ES-I3 (cell line): ENCODE results near the gene MAP1B.
"Not testable (repeated sequence)": the region's sequence is repeated elsewhere in the genome, so short reads cannot be mapped to it uniquely, and the experiment has no call there.

Experiments
- H3K36me3 ChIP-seq: 2 replicates; pipeline ENCODE4 v1.6.1; 2013; ENCODE audit warnings: mild to moderate bottlenecking, low read length, control low read depth, moderate library complexity; ENCODE audit not compliant: insufficient read depth
- H3K4me1 ChIP-seq: 2 replicates; pipeline ENCODE4 v1.6.1; 2013; ENCODE audit warnings: mild to moderate bottlenecking, control low read depth, low read length; ENCODE audit not compliant: insufficient read depth
- H3K9ac ChIP-seq: 2 replicates; pipeline ENCODE4 v1.6.1; 2013; ENCODE audit warnings: low read depth, mild to moderate bottlenecking, low read length, moderate library complexity
- H3K9me3 ChIP-seq: 2 replicates; pipeline ENCODE4 v1.6.1; 2013; ENCODE audit warnings: mild to moderate bottlenecking, low read length, moderate library complexity; ENCODE audit not compliant: control insufficient read depth, insufficient read depth

The MAP1B gene

DNA sequence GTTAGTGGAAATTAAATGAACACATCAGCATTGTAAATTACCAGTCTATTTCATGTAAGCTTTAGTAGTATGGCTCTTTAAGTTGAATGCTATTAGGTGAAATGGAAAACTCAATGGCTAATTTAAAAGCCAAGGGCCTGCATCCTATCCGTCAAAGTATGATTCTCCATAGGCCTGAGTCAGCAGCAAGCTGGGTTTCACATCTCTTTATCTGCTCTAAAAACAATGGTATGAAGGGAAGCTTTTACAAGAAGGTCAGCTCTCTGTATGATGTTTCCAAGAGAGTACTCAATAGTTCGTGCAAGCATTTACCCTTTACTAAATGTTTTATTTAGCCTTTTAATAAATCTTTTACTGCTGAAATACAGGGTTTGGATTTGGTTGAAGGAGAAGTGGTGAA, 62.8 kb downstream of the MAP1B start:
- Histone ChIP-seq H3K4me1 (peaks cover 27% of the 10 kb centered on the region), H3K9me3 (no peaks in the 10 kb centered on the region), H3K36me3 (no peaks in the 10 kb centered on the region; the same call in 1 of the 2 replicates), H3K9ac (no peak overlapping the region)

DNA sequence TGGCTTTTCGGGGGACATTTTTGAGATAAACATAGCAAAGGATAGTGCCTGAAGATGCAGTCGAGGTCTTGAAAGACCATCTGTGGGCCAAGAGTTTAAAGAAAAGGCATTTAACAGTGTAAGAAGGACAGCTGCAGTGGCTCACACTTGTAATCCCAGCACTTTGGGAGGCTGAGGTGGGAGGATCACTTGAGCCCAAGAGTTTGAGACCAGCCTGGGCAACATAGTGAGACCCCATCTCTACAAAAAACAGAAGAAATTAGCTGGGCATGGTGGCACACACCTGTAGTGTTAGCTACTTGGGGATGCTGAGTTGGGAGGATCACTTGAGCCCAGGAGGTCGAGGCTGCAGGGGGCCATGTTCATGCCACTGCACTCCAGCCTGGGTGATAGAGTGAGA, 63.9 kb downstream of the MAP1B start:
- H3K4me1 ChIP-seq: peaks cover 18% of the 10 kb centered on the region
- not testable (repeated sequence) for H3K36me3 ChIP-seq, H3K9ac ChIP-seq, H3K9me3 ChIP-seq

DNA sequence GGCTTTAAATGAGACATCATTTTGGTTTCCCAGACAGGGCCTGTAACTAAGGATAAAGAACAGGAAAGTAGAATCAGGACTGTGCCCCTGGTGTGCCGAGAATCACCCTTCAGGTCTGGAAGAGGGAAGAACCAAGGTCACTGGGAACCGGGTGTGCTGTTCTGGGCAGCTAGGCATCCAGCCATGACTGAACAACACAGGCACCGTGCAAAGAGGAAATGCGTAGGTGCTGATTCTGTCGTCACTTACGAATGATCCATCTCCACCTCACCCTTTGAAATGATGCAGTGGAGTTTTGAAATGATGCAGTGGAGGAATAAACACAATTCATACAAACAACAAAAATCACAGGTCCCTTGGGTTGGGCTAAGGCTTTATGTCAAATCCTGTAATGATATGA, 64.4 kb downstream of the MAP1B start:
- Histone ChIP-seq H3K9ac (no peak overlapping the region), H3K4me1 (peaks cover 16% of the 10 kb centered on the region), H3K36me3 (no peaks in the 10 kb centered on the region; the same call in 1 of the 2 replicates), H3K9me3 (no peaks in the 10 kb centered on the region)

DNA sequence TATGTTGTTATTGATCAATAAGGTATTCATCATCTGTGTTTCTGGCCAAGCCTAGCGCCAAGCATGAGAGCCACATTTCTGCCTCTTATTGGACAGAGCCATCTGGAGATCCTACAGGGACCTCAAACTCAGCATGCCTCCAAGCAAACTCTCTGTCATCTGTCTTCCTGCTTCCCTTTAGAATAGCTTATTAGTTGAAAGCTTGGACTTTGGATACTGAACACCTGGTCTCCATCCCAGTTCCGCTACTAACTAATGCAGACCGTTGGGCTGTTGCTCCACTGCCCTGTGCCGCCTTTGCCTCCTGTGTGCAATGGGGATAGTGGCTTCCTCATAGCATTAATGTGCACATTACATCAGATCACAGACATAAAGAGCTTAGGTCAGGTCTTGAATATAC, 65.5 kb downstream of the MAP1B start:
- no peaks in the 10 kb centered on the region for H3K9me3 ChIP-seq
- peaks cover 13% of the 10 kb centered on the region for H3K4me1 ChIP-seq
- H3K36me3 ChIP-seq: no peaks in the 10 kb centered on the region; the same call in 1 of the 2 replicates
- H3K9ac ChIP-seq: no peak overlapping the region

DNA sequence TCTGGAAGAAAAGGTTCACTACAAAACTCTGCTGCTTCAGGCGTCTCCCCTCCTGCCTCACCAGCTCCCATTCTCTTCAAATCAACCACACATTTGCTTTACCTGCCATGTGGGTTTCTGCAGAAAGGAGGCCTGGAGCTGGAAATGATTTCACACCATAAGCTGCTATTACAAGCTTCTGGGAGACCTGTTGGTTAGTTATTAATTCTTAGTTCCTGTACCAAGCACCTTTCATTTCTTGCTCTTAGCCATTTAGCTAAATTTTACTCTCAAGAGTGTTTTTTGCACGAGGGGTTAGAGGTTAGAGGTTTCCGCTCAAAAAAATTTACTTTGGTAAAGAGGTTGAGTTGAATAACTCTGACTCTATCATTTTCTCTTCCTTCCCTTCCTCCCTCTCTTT, 70.3 kb downstream of the MAP1B start:
- no peaks in the 10 kb centered on the region for H3K36me3 ChIP-seq
- H3K9ac ChIP-seq: no peak overlapping the region
- H3K4me1 ChIP-seq: peaks cover 3% of the 10 kb centered on the region
- no peaks in the 10 kb centered on the region for H3K9me3 ChIP-seq

DNA sequence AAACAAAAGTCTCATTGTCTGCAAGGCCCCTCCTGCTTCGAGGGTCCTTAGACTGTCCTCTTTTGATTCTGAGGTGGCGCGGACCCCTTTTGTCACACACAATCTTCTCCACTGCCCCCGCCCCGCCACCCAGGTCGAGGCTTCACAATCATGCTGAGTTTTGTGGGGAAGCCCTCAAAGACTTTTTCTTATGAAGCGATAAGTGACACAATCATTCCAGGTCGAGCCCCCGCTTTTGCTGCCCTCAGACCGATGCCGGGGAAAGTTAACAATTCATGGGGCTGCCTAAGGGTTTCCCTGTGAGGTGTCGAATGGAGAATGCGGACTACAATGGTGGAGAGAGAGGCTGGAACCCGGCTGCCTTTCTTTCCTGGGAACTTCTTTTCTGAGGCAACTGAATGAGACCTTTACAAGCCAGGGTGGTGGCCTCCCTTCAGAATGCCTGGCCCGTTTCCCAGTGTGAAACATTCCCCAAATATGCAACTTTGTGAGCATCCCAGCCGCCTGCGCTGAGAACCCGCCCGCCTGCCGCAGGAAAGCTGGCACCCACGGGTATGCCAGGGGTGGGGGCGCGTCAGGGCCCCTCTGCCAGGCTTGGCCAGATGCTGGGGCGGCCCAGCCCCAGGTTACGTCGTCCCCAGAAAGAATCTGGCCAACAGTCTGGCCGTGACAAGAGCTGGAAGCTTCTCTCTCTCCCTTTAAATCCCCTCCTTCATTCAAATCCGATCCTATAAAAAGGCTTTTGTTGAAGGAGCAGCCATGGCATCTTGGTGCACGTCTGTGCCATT, 71.9 kb downstream of the MAP1B start:
- Histone ChIP-seq H3K4me1 (peaks cover 13% of the 10 kb centered on the region), H3K9ac (no peak overlapping the region), H3K36me3 (peaks cover 12% of the 10 kb centered on the region), H3K9me3 (no peaks in the 10 kb centered on the region)

DNA sequence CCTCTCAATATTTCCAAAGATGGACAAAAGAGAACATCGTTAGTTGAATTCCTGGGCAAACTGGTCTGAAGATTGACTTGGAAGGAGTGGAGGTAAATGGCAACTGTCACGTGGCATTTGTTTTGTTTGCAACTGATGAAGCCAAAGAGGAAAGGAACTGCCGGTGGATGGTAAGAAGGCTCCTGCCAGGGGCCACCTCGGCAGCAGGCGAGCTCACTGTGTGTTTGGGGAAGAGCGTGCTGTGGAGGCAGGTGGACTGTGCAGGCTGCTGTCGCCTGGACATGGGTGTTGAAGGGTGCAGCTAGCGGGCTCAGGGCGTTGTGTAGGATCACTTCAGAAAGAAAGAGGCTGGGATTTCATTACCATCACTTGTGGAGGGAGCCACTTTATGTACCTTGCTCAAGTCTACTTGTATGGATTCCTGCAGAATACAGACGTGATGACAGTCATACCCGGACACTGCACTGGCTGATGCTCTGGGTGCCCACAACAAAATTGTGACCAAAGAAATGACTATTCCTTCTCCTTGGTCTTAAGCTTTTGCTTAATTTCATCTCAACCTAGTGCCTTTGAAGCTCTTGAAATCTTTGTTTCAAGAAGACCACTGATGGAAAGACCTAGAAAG, 72.7 kb downstream of the MAP1B start:
- H3K36me3 ChIP-seq: peaks cover 18% of the 10 kb centered on the region

DNA sequence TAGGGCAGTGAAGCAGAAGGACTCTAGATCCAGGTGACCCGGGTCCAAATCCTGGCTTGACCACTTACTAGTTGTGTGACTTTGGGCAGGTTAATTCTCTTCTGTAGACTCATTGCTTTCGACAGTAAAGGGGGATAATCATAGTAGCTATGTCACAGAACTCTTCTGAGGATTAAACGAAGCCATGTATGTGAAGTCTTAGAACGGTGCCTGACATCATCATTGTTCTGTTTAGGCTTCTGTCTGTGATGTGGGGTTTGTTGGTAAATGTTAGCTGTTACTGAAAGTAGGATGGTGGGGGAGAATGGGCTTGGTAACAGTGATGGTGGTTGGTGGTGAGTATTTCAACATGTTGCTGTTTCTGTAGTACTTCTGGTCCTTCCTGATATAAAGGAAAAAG, 73.7 kb downstream of the MAP1B start:
- Histone ChIP-seq H3K4me1 (peaks cover 13% of the 10 kb centered on the region), H3K9ac (no peak overlapping the region), H3K36me3 (peaks cover 24% of the 10 kb centered on the region), H3K9me3 (no peaks in the 10 kb centered on the region)

More for the DNA sequence above, 72.7 kb downstream of the MAP1B start:
- Histone ChIP-seq H3K4me1 (peaks cover 13% of the 10 kb centered on the region), H3K9me3 (no peaks in the 10 kb centered on the region), H3K9ac (no peak overlapping the region)

DNA sequence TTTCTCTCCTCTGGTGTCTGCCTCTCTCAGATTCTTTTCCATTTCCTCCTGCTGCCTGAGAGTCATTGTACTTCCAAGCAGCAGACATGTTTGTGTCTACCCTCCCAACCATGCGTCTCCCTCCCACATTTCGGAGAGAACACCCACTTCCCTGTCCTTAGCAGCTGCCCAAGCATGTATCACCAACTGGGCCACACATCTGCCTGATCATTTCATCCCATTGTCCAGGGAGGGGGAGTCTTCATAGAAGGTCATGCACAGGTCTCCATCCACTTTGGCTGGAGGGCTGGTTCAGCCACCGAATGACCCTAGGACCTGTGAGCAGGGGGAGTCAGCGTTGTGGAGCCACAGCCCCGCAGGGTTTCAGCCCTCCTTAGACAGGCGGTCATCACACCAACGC, 75.4 kb downstream of the MAP1B start:
- no peak overlapping the region for H3K9ac ChIP-seq
- peaks cover 13% of the 10 kb centered on the region for H3K4me1 ChIP-seq
- no peaks in the 10 kb centered on the region for H3K9me3 ChIP-seq
- H3K36me3 ChIP-seq: peaks cover 35% of the 10 kb centered on the region

DNA sequence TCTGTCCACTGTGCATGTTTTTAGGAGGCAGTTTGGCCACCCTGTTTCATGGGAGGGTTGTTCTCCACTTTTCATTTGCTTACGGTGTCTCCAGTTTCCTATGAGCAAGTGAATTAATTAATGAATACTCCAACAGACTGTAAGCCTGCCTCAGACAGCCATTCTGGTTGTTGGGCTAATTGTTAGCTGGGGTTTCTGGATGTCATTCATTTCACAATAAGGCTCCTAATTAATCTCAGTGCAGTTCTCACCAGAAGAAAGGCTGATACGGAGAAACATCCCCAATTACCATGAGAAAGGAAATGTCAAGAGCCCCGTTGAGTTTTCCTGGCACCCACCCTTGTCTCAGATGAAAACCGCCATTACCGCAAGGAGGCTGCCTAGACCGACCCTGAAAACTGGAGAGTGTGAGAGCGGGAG, 75.8 kb downstream of the MAP1B start:
- H3K9me3 ChIP-seq: no peaks in the 10 kb centered on the region
- no peak overlapping the region for H3K9ac ChIP-seq
- H3K4me1 ChIP-seq: peaks cover 13% of the 10 kb centered on the region
- H3K36me3 ChIP-seq: peaks cover 40% of the 10 kb centered on the region

DNA sequence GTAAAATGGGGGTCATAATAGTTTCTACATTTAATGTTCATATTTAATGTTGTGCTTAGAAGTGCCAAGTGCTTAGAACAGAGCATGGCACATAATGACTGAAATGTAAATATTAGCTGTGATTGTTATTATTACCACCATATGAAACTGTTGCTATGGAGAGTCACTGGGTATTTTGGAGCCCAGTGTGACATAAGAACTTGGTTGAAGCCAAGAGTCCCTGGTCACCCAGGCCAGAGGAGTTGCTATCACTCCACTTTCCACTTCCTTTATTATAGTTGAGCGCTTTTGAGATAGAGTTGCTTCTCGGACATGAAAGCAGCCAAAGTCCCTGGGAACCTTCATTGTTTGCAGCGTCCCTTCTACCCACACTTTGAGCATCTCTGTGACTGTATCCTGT, 77.1 kb downstream of the MAP1B start:
- H3K4me1 ChIP-seq: peaks cover 13% of the 10 kb centered on the region; the same call in 1 of the 2 replicates
- H3K36me3 ChIP-seq: peaks cover 43% of the 10 kb centered on the region
- H3K9me3 ChIP-seq: no peaks in the 10 kb centered on the region
- no peak overlapping the region for H3K9ac ChIP-seq

DNA sequence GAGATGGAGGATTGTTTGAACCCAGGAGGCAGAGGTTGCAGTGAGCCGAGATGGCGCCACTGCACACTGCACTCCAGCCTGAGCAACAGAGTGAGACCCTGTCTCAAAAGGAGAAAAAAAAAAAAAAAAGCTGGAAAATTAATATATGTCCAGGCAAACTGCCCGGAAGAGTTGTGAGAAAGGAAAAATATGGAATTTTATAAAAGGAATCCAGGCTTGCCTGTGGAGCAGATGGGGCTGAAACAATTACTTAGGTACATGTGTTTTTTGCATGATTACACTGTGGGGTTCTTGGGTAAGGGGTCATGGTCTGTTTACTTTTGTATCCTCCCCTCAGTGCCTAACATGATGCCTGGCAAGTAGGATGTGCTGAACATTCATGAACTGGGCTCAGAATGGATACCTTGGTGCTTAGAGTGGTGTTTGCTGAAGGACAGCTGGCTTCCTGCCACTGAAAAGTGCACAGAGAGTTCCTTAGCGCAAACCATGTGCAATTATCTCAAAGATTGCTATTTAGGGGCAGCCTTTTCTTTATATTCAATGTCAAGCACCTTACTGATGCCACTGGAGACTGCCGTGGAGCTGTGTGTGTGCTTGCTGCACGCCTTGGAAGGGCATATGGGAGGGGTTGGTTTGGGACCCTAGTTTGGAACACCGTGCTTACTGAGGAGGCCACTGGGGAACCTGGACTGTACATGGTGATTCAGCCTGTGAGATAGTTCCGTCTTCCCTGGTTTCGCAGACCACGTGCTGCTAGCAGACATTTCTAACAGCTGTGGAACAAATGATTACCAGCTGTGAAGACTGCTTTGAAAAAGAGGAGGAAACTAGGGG, 78.4 kb downstream of the MAP1B start:
- H3K4me1 ChIP-seq: peaks cover 13% of the 10 kb centered on the region; the same call in 1 of the 2 replicates
- peaks cover 48% of the 10 kb centered on the region for H3K36me3 ChIP-seq
- no peak overlapping the region for H3K9ac ChIP-seq
- no peaks in the 10 kb centered on the region for H3K9me3 ChIP-seq

DNA sequence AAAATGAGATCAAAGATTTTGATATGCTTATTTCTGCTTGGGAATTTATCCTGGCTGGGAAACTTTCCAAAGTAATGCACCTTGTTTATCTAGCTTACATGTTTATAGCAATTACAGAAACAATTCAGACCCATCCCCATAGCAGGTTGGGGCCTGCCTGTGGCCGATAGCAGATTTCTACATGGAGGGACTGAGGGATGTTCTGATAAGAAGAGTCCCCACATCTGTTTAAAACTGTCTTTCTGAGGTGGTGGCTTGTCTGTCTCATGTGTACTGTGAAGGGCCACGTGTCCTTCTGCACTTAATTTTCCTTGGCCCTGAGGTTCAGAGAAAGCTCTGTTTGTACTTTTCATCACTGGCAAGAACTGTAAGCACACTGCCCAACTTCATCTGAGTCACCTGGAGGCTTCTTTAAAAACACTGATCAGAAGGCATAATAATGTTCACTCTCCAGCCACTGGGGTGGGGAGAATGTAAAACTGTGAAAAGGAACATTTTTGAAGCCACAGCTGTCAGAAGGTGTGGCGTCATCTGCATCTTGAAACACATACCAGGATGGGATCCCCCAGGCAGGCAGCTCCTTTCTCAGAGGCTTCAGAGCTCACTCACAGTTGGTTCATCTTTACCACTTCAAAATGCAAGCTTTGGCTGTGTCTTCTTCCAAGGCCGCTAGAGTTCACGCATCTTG, 80.3 kb downstream of the MAP1B start:
- Histone ChIP-seq H3K9ac (no peak overlapping the region), H3K36me3 (peaks cover 52% of the 10 kb centered on the region), H3K9me3 (no peaks in the 10 kb centered on the region), H3K4me1 (peaks cover 10% of the 10 kb centered on the region; the same call in 1 of the 2 replicates)

DNA sequence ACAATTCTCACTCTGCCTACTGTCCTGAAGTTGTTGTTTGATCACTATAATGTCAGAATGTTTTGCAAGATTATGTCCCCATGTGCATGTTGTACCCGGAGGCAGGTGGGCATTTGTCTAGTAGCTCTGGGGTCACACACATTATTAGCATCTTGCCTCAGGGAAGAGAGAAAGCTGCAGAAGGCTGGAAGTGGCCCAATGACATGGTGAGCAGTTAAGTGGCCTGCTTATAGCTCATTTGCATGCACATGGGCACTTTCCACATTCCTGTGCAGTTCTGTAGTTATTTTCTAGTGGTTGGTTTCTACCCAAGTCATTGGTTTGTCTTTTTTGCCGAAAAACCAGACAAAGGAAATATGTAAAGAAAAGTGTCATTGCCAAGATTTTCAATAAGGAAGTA, 80.9 kb downstream of the MAP1B start:
- peaks cover 54% of the 10 kb centered on the region for H3K36me3 ChIP-seq
- H3K9me3 ChIP-seq: no peaks in the 10 kb centered on the region
- H3K9ac ChIP-seq: no peak overlapping the region
- H3K4me1 ChIP-seq: peaks cover 4% of the 10 kb centered on the region; the same call in 1 of the 2 replicates
